ENCODE data around the gene KCNK3. TPM values are rescaled to one million over a fixed set of nuclear protein-coding genes. Genes with fewer than 3 reads are reported as not detected.
A peak's percentile ranks its signal among the peaks of the same experiment; 100 is the strongest.

KCNK3 gene
- total RNA-seq, 1 donor from 2014 or later: 1.9 TPM

DNA sequence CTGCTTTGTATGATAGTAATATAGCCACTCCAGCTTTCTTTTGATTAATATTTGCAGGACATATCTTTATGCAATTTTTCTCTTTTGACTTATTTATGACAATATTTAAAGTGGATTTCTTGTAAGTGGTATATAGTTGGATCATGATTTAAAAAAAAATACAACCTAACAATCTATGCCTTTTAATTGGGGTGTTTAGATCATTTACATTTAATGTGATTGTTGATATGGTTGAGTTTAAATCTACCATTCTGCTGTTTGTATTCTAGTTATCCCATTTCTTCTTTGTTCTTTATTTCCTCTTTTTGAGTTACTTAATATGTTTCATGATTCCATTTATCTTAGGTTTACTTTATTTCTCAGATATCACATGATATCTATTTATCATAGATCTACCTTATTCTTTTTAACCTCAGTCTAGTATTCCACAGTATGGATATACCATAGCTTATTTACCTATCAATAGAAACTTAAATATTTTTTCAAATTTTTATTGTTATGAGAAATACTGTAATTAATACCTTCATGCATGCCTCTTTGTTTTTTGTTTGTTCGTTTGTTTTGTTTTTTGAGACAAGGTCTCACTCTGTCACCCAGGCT lies 32.1 kb upstream of the KCNK3 start:
- no peak for DNase-seq (ENCODE audit: low spot score)

DNA sequence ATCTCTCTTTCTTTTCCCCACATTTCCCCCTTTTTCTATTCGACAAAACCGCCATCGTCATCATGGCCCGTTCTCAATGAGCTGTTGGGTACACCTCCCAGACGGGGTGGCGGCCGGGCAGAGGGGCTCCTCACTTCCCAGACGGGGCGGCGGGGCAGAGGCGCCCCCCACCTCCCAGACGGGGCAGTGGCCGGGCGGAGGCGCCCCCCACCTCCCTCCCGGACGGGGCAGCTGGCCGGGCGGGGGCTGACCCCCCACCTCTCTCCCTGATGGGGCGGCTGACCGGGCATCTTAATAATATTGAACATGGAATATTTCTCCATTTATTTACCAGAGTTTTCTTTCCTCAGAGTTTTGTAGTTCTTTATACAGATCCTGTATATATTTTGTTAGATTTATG lies 27.2 kb upstream of the KCNK3 start:
- peak; percentile 30 for DNase-seq (ENCODE audit: low spot score)

GRCh38 chr2:26666671-26667070 lies 25.9 kb upstream of the KCNK3 start:
- peak; percentile 5 for DNase-seq (ENCODE audit: low spot score)

GRCh38 chr2:26668041-26668440 lies 24.5 kb upstream of the KCNK3 start:
- no peak for DNase-seq (ENCODE audit: low spot score)

DNA sequence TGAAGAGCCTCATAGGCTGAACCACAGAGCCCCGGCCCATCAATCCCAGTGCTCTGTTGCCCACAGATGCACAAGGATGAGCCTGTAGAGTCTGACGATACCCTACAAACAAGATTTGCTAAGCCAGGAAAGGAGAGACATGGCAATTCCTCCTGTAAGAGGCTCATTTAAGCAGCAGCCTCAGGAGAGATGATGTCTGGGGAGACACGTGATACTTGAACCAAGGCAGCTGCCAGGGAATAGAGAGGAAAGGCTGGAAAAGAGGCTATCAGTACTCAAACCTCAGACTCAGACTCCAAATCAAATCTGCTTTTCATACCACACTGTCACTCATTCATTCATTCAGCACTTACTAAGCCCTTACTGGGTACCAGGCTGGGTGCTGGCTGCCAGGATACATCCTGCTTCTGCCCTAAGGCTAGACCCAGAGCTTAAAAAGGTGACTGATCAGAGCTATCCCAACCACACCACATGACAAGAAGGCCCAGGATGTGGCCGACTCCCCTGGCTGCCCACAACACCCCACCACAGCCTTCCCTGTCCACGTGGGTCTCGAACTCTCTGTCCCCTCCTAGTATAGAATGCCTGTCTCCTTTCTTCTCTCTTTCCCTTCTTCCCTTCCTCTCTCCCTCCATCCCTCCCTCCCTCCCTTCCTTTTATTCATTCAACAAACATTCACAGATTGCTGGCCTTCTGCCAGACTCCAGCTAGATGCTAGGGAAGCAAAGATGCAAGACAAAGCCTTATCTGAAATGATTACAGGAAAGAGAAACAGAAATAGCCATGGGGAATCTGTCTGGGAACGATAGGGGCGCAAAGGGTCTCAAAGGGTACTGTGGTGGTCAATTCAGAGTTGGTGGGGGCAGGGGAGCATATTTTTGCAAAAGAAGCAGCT lies 23.4 kb upstream of the KCNK3 start:
- peak; percentile 45 for DNase-seq (ENCODE audit: low spot score)

GRCh38 chr2:26670171-26670570 lies 22.4 kb upstream of the KCNK3 start:
- peak; percentile 64 for DNase-seq (ENCODE audit: low spot score)

DNA sequence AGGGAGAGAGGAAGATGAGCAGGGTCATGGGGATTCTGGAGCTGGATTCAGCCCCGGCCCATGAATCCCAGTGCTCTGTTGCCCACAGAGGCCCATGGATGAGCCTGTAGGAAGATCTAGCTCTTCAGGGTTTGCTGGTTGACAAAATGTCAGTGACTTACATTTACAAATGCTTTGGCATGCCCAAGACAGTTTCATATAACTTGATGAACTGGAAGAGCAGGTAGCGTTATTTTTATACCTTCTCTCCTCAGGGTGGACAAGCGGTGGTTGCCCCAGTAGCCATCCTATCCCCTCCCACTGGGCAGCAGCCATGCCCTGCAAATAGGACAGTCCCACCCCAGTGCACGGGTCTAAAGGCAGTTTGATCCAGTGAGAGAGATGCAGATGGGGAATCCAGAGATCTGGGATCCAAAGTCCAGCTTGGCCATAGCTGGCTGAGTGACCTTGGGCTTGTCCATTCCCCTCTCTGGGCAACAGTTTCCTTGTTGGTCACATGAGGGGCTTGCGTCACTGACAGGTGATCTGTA lies 21.5 kb upstream of the KCNK3 start:
- peak; percentile 62 for DNase-seq (ENCODE audit: low spot score)

DNA sequence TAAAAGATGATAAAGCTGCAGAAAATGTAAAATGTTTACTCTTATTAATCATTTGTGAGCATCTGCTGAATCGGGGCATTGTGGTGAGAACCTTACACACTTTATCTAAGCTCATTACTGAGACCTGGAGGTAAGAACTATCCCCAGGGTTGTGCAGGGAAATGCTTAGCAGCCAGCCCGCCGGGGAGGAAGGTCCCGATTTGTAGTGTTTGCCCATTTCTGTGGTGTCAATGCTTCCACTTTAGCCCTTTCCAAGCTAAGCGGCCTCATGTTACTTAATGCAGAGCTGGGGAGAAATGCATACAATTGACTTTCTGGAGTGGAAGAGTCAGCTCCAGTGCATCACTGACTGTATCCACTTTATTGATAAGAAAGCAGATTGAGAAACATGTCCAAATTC lies 20.8 kb upstream of the KCNK3 start:
- peak; percentile 57 for DNase-seq (ENCODE audit: low spot score)

DNA sequence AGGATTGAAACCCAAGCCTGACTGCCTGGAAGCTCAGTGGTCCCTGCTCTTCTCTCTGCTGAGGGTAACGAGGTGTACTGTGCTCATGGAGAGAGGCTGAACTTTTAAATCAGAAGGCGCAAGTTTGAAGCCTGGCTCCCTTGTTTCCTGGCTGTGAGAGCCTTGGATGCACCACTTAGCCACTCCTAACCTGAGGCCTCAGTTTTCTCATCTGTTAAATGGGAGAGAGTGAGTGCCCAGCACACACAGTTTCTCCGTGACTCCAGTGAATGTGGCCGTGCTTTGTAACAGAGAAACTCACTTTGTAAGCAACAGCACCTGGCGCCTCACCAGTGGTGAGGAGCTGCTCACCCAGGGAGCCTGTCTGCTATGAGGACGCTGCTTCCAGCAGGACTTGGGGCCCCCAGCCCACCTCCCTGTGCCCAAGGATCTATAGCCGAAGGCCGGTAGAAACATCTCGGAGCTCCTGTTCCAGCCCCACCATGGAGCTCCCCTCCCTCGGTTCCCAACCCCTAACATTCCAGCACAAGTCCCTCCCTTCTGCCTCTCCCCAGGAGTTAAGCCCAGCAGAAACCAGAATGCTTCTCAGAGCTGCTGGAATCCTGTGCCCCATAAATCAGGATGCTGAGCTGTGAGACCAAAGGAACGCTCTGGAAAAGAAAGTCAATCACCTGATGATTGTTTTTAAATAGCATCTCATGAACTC lies 20.3 kb upstream of the KCNK3 start:
- peak; percentile 59 for DNase-seq (ENCODE audit: low spot score)

DNA sequence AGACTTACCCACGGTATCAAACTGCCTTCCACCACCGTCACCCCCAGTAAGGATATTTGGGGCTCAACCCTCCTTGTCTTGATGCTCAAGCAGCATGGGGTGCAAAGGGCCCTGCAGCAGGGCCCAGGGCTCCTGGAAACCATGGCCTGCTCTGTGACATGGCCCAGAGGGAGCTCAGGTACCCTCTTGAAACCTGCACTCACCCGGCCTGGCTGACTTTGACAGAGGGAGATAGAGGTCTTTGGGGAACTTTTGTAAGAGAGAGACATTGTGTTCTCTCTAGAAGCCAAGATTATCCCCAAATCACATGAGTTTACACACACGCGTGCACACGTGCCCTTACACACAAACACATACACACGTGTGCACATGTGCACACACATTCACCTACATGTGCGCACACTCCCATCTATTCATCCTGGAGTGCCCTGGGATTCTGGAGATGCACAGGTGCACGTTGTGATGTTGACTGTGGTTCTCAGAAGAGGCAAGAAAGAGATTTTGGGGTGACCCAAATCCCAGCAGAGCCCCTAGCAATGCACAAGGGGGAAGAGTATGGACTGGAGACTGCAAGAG lies 19.6 kb upstream of the KCNK3 start:
- DNase-seq (ENCODE audit: low spot score): peak; percentile 45

DNA sequence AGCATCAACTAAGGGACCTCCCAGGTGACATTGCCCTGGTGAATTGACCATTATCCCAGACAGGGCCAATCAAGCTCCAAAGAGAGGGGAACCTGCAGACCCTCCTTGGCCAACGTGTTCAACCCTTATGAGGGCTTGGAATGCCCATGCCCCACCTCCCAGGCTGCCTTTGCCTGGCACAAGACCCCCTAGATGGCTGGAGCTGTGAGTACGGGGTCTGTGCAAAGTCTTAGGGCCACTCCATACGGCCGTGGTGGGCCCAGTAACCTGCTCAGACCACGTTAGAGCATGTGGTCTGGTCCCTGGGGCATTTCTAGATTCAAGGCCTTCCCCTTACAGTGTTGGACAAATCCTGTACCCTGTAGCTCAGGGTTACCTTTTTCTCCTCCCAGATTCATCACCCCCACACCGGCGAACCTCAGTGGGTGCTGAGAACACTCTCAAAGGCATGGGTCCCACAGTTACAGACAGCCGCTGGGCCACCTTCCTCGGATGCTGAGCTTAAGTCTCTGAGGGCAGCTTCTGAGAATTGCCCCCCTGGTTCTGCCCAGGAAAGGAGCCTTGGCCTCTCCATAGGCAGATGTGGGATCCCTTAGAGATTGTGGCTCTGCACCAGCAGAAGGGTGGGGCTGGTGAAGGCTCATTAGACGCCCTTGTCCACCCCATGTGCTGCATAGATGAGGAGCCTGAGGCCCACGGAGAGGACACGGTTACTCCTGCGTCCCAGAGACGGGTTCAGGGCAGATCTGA lies 18.3 kb upstream of the KCNK3 start:
- peak; percentile 67 for DNase-seq (ENCODE audit: low spot score)

DNA sequence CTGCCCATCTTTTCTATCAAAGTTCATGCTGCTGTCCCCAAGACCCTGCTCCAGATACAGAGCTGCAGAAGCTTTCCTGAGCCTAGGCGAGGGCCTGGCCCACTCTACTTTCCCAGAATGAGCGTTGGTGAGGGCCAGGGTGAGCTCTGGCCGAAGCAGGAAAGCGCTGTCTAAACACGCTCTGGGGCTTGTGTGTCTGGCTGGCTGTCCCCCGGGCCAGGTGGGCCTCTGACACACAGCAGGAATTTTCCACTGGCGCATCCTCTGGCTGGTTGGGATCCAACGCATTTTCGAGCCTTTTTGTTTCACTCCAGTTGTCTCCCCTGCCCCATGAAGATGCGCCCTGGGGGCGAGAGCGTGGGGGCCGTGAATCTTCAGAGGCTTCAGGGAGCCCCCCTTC lies 17.8 kb upstream of the KCNK3 start:
- DNase-seq (ENCODE audit: low spot score): peak; percentile 73

DNA sequence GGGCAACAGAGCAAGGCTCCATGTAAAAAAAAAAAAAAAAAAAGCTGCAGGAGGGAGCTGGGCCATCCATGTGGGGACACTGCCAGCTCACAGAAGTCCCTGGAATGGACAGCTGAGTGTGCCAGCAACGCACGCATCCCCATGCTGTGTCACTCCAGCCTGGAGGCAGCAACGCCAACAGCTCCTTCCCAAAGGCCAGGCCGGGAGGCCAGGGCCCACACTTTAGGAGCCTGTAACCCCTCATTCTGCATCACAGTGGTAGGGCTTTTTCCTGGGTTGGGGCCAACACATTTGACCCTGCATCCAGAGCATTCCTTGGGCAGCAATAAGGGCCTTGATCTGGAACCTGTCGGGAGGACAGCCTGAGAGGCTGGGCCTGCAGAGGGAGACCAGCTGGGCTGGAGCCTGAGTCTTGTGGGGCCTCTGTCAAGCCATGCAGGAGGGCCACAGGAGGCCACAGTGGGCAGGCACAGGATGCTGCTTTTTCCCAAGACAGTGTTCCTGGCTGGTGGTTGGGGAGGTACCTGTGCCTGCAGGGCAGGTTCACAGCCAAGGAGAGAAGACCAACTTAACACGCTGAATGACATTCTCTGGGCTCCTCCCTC lies 16.8 kb upstream of the KCNK3 start:
- DNase-seq (ENCODE audit: low spot score): peak; percentile 82

- DNase-seq (ENCODE audit: low spot score): no peak
Measured at GRCh38 chr2:26678035-26678434, 14.5 kb upstream of the KCNK3 start.

GRCh38 chr2:26679867-26680266 lies 12.7 kb upstream of the KCNK3 start:
- DNase-seq (ENCODE audit: low spot score): no peak

DNA sequence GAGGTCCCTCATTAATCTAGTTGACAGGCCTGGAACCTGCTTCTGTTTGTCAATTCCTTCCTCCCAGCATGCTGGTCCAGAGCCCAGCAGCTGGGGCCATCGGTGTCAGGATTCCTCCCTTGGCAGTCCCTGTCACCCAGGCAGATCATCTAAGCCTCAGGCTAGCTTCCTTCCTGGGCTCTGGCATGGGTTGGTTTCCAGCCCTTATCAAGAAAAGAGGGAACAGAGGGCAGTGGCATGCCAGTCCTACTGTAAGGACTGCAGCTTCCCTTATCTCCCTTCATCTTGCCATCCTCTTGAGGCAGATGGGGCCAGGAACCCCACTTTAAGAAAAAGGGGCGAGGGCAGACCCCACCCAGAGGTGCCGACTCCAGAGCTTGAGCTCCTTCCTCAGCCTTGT lies 10.9 kb upstream of the KCNK3 start:
- DNase-seq (ENCODE audit: low spot score): no peak

DNA sequence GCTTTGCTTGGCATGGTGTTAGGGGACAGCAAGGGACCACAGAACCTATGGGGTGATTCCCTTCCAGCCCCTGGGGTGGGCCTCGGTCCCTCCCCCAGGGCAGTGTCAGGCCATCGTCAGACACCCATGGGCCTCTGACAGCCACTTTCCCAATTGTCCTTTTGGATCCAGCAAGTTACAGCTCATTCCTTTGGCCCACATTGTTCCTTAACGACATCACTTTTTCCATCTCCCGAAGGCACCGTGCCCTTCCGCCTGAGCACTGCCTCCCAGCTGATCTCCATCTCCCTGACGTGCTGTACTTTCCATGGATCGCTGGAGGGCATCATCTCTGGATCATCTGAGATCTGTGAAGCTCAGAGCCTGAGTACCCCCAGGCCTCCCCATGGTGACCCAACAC lies 10.4 kb upstream of the KCNK3 start:
- no peak for DNase-seq (ENCODE audit: low spot score)

DNA sequence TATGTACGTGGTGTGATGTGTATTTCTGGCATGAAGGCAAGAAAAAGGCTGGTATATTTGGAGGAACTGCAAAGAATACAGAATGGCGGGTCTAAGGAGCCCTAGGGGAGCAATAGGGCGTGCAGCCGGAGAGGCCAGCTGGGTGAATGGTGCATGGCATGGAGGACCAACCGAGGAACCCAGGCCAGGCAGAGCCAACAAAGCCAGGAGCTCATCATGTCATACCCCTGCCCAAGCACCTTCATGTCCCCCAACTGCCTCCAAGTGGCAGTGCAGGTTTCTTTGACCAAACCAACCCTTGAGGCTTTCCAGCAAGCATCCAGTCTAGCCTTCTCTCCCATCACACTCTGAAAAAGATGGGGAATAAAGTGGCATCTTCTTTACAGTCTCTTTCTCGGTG lies 8.9 kb upstream of the KCNK3 start:
- no peak for DNase-seq (ENCODE audit: low spot score)

DNA sequence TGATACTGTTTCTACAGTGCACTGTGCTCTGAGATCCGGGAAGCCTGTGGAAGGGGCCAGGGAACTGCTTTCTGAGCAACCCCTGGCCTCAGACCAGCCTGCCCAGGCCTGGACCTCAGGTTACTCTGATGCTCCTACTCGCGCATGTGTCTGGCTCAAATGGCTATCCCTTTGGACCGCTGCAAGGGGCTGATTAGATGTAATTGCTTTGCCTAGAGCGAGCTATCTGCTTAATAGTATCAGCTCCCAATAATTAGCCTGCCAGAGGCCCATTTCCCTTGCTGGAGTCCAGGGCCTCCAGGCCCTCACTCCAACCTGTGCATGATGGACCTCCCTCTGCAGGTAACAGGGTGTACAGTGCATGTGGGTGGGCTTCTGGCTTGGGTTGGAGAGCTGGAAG lies 7.2 kb upstream of the KCNK3 start:
- no peak for DNase-seq (ENCODE audit: low spot score)
